Fibroblast of skin of left biceps (primary cell): ENCODE data around the gene ITGA6.

Source experiments
- DNase-seq, 2 experiments: peaks; one replicate each; pipeline ENCODE4 v3.0.0-alpha.2; 2013; ENCODE audit warnings: low read depth in 2 of 2

The ITGA6 gene

GRCh38 chr2:172427256-172427989 is at the start of gene ITGA6:
Gene ITGA6, plus strand, starts transcription at chr2:172427586.
- DNase-seq, result no peak

GRCh38 chr2:172380436-172381274 is 46.7 kb upstream of the ITGA6 start:
- DNase-seq, result no peak

GRCh38 chr2:172381275-172382027 is 45.9 kb upstream of the ITGA6 start:
- DNase-seq, result no peak

- no peak for DNase-seq
Measured at GRCh38 chr2:172387361-172387760, 40.0 kb upstream of the ITGA6 start.

- DNase-seq, result no peak
Measured at GRCh38 chr2:172389685-172390339, 37.6 kb upstream of the ITGA6 start.

- DNase-seq, result no peak
Measured at GRCh38 chr2:172394002-172394401, 33.4 kb upstream of the ITGA6 start.

DNA sequence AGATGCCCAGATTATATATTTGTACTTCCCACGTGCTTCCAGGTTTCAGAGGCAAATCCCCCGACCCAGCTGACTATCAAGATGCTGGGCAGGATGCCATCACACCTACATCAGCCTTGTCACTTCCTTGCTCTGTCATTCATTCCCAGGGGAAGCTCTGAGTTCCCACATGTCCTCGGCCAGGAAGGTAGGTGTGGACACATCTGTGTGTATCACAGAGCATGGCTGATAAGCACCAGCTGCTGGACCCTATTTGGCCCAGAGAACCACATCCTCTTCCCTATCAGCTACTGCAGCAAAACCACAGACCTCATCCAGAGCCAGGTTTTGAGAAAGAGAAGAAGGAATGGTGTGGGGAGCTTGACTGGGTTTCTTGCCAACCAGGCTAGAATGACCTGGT is 31.9 kb upstream of the ITGA6 start:
- no peak for DNase-seq

DNA sequence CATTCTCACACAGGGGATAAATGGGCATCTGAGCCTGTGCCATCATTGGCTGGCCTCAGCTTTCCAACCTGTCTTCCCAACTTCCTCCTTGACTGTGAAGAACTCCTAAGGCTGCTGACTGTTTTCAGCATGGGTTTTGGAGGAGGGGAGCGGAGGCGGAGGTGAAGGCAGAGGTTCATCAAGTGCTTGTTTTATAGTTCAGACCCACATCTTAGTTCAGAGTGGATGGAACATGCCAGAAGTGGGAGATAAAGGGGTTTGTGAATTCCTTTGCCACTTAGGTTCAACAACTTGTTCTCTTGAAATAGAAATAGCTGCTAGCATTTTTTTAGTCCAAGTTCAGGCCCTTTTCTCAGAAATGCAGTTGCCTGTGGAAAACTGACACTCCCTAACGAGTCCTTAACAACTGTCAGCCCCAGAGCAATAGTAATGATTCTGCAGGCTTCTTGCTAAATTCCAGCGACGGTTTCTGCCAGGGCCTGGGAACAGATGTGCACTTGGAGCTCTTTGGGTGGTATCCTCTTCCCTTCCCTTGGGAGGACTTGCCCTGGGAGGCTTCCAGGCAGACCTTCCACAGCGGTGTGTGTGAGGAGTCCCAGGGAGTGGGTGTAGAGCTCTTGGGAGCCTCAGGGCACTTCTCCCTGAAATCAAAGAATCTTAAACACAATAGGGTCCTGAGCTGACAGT is 30.1 kb upstream of the ITGA6 start:
- peak in 1 of 2 experiments; percentile 10 for DNase-seq

GRCh38 chr2:172398440-172398839 is 28.9 kb upstream of the ITGA6 start:
- no peak for DNase-seq

DNA sequence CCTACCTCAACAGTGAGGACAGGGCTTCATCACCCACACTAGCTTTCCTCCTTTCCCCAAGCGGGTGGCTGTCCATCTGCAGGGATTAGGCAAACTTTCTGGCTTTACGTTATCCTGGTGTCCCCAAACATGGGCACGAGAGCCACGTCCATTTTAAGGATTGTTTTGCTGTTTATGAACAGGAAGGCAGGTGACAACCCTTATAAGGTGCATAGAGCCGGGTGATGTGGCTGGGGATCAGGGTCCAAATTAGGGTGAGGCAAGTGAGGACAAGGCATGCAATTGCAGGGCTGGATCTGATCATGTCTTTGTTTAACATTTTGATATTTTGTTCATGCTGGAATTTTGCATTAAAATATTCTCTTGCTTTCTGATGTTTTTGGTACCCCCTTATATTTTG is 27.6 kb upstream of the ITGA6 start:
- DNase-seq, result no peak

- DNase-seq, result no peak
Measured at GRCh38 chr2:172402198-172402597, 25.2 kb upstream of the ITGA6 start.

GRCh38 chr2:172403402-172403801 is 24.0 kb upstream of the ITGA6 start:
- DNase-seq, result no peak

DNA sequence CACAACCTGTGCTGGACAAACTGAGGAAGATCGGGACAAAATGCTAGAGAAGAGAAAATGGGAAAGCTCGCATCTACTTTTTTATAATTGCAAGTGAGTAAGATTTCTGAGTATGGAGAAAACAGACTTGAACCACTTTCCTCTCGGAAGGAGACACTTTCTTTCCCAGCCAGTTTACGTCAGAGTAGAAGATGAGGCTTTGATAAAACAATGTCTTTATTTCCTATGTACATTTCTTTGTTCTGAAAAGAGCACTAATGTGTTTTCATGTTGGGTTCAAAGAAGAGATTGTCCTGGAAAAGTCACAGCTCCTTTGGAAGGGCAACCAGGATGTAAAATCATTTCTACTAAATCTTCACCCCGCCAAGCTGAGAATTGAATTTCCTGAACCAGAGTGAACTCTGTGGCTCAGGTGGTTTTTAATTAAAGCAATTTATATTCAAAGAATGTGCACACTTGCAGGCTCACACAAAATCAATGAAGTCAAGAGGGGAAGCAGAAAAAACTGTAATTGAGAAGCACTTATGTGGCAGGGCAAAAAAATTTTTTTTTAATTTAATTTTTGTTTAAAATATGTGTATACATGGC is 23.4 kb upstream of the ITGA6 start:
- DNase-seq, result no peak

GRCh38 chr2:172404824-172405223 is 22.6 kb upstream of the ITGA6 start:
- peak; percentile 56 to 61 for DNase-seq

- no peak for DNase-seq
Measured at GRCh38 chr2:172405673-172406072, 21.7 kb upstream of the ITGA6 start.

- DNase-seq, result no peak
Measured at GRCh38 chr2:172408143-172408766, 19.1 kb upstream of the ITGA6 start.

- DNase-seq, result no peak
Measured at GRCh38 chr2:172409042-172409441, 18.3 kb upstream of the ITGA6 start.

DNA sequence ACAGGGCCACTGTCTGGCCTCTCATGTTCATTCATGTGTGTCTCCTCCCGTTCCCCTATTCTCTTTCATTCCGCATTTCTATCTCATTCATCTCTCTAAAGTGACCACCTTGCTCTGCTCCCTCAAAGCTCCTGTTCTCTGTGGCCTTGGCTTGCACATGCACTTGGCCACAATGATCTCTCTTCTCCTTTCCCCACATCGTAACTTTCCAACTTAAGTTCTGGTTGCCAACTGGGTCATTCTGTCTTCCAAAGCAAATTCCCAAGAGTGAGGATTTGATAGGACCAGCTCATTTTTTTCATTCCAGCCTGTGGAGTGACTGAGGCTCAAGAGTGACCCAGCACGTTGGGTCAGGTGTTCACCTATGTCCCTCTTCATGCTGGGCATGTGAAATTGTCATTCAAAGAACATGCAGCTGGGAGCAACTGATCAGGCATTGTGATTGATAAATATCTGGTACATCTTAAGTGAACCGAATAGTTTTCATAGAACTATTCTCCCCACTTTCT is 14.3 kb upstream of the ITGA6 start:
- no peak for DNase-seq

DNA sequence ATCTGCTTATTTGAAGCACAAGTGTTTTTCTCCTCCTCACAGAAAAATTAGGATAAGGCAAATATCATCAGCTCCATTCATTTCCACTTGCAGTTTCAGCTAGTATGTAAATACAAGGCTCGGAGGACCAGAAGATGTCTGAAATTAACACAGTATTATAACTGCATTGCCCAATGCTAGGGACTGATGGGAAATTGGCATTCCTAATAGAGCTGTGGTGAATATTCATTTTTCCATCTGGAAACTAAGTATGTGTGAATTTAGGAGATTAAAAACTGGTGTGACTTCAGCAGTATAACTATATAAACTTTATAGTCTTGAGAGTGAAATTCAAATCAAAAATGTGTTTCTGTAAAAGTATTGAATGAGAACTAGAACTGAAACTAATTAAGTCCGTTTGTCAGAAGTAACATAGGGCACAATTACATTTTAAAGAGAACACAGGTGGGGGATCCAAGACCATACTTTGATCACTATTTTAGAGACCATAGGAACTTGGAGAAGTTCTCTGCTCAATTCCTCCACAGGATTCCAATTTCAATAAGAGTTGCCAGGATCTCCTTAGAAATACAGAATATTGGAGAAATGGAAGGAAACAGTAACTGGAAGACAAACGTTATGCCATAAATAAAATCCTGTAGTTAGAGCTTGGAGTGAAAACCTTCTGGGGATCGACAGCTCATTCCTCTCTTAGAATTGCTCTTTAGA is 12.1 kb upstream of the ITGA6 start:
- no peak for DNase-seq

GRCh38 chr2:172415865-172416183 is 11.6 kb upstream of the ITGA6 start:
- no peak for DNase-seq
